Measurements from ENCODE around the gene PIEZO2.

GRCh38 chr18:11176481-11176881, 27.1 kb upstream of the PIEZO2 start:
- TF ChIP-seq POLR2AphosphoS5 (IDR thresholded peaks at IDR 0.05; ENCODE audit: low read depth, low read length) (no peak), POLR2A (IDR thresholded peaks at IDR 0.05; ENCODE audit: low read depth, low read length) (no peak), SPI1 (IDR thresholded peaks at IDR 0.05; ENCODE audit: low read depth, low read length) (no peak)

Data from GM12891 (cell line).